Measurements from ENCODE around the gene ACY1.
A peak's percentile ranks its signal among the peaks of the same experiment; 100 is the strongest.

The ACY1 gene

GRCh38 chr3:51982838-51983577 lies at the start of gene ACY1:
Gene ACY1 (plus strand): TSS chr3:51983535. CDS start chr3:51984065, 530 bp downstream.
- peak; percentile 90 for DNase-seq

- no peak for DNase-seq
Measured at GRCh38 chr3:51934139-51934850, 49.0 kb upstream of the ACY1 start.

- DNase-seq: no peak
Measured at GRCh38 chr3:51934991-51935885, 48.1 kb upstream of the ACY1 start.

- DNase-seq: no peak
Measured at GRCh38 chr3:51935886-51936755, 47.2 kb upstream of the ACY1 start.

GRCh38 chr3:51937014-51937413 lies 46.3 kb upstream of the ACY1 start:
- DNase-seq: no peak

GRCh38 chr3:51937611-51938450 lies 45.5 kb upstream of the ACY1 start:
- DNase-seq: no peak

- no peak for DNase-seq
Measured at GRCh38 chr3:51938780-51939425, 44.4 kb upstream of the ACY1 start.

- DNase-seq: no peak
Measured at GRCh38 chr3:51940648-51941462, 42.5 kb upstream of the ACY1 start.

GRCh38 chr3:51941463-51941797 lies 41.9 kb upstream of the ACY1 start:
- no peak for DNase-seq

- peak; percentile 100 for DNase-seq
Measured at GRCh38 chr3:51941798-51942602, 41.3 kb upstream of the ACY1 start, which contains the start of the genes PARP3 and RRP9. Gene PARP3 (plus strand): TSS chr3:51942363. CDS start chr3:51943356, 993 bp downstream. Gene RRP9 (minus strand): TSS chr3:51941904. CDS start chr3:51941867, 37 bp downstream.

GRCh38 chr3:51942603-51943450 lies 40.5 kb upstream of the ACY1 start:
- DNase-seq: peak; percentile 75

- DNase-seq: no peak
Measured at GRCh38 chr3:51943451-51944391, 39.6 kb upstream of the ACY1 start.

- DNase-seq: no peak
Measured at GRCh38 chr3:51944451-51945021, 38.8 kb upstream of the ACY1 start.

GRCh38 chr3:51945031-51945840 lies 38.1 kb upstream of the ACY1 start:
- no peak for DNase-seq

- DNase-seq: no peak
Measured at GRCh38 chr3:51945926-51946705, 37.2 kb upstream of the ACY1 start.
